Liver (tissue), 9 donors: Measurements from ENCODE around the gene AVL9. TPM values are rescaled to one million over a fixed set of nuclear protein-coding genes. Genes with fewer than 3 reads are reported as not detected.
"Not testable (repeated sequence)": the region's sequence is repeated elsewhere in the genome, so short reads cannot be mapped to it uniquely, and the experiment has no call there.

Experiments used
- DNase-seq: peaks from one replicate; pipeline ENCODE4 v3.0.0-alpha.2; 2017; ENCODE audit warnings: low spot score
- H3K27ac ChIP-seq, 2 donors: one replicate each; pipeline ENCODE4 v1.7.0; 2013; ENCODE audit warnings: inconsistent platforms in 2 of 2, low read length in 2 of 2, control low read depth in 1 of 2, low read depth in 1 of 2, mild to moderate bottlenecking in 1 of 2
- H3K27me3 ChIP-seq, 4 donors: one replicate each; pipeline versions ENCODE4 v1.6.1 to v1.7.0; 2013; ENCODE audit warnings: low read length in 3 of 4, inconsistent platforms in 1 of 4, mild to moderate bottlenecking in 1 of 4, moderate library complexity in 1 of 4; ENCODE audit not compliant: control insufficient read depth in 4 of 4, insufficient read depth in 4 of 4
- H3K36me3 ChIP-seq, 4 donors: one replicate each; pipeline versions ENCODE4 v1.6.1 to v1.7.0; 2013; ENCODE audit warnings: low read length in 3 of 4, mild to moderate bottlenecking in 3 of 4, low read depth in 1 of 4, moderate library complexity in 1 of 4; ENCODE audit not compliant: control insufficient read depth in 4 of 4, insufficient read depth in 3 of 4
- H3K4me1 ChIP-seq, 4 donors: one replicate each; pipeline versions ENCODE4 v1.6.1 to v1.7.0; 2013; ENCODE audit warnings: low read length in 3 of 4, mild to moderate bottlenecking in 3 of 4, moderate library complexity in 1 of 4; ENCODE audit not compliant: control insufficient read depth in 4 of 4, insufficient read depth in 4 of 4
- H3K4me3 ChIP-seq, 3 donors: one replicate each; pipeline versions ENCODE4 v1.6.1 to v1.7.0; 2013; ENCODE audit warnings: low read length in 3 of 3, control low read depth in 1 of 3, low read depth in 1 of 3, mild to moderate bottlenecking in 1 of 3
- H3K9ac ChIP-seq, 2 donors: one replicate each; pipeline ENCODE4 v1.7.0; 2013; ENCODE audit warnings: low read length in 2 of 2, mild to moderate bottlenecking in 2 of 2, moderate library complexity in 2 of 2, control low read depth in 1 of 2, low read depth in 1 of 2
- H3K9me3 ChIP-seq, 4 donors: one replicate each; pipeline versions ENCODE4 v1.6.1 to v1.7.0; 2013; ENCODE audit warnings: low read length in 3 of 4; ENCODE audit not compliant: control insufficient read depth in 4 of 4
- EGR1 ChIP-seq, 2 donors: IDR thresholded peaks; 2 replicates each; pipeline ENCODE4 v1.6.1; 2016 to 2018; ENCODE audit warnings: antibody characterized with exemption in 2 of 2, low read depth in 2 of 2
- FOXA1 ChIP-seq: IDR thresholded peaks from 2 replicates; pipeline ENCODE4 v1.6.1; 2016; ENCODE audit warnings: antibody characterized with exemption
- FOXA2 ChIP-seq: IDR thresholded peaks from 2 replicates; pipeline ENCODE4 v1.6.1; 2016; ENCODE audit warnings: antibody characterized with exemption
- HNF4A ChIP-seq, 2 donors: conservative IDR thresholded peaks; 2 replicates each; pipeline ENCODE4 v1.6.1; 2016; ENCODE audit warnings: antibody characterized with exemption in 2 of 2, mild to moderate bottlenecking in 2 of 2
- HNF4G ChIP-seq: IDR thresholded peaks from 2 replicates; pipeline ENCODE4 v1.6.1; 2016; ENCODE audit warnings: antibody characterized with exemption
- JUND ChIP-seq, 2 donors: IDR thresholded peaks; 2 replicates each; pipeline ENCODE4 v1.6.1; 2016; ENCODE audit warnings: antibody characterized with exemption in 2 of 2
- NR2F2 ChIP-seq: IDR thresholded peaks from 2 replicates; pipeline ENCODE4 v1.6.1; 2016; ENCODE audit warnings: antibody characterized with exemption
- RAD21 ChIP-seq, 2 donors: IDR thresholded peaks; 2 replicates each; pipeline ENCODE4 v1.6.1; 2016; ENCODE audit warnings: antibody characterized with exemption in 2 of 2, mild to moderate bottlenecking in 2 of 2
- RXRA ChIP-seq, 2 donors: IDR thresholded peaks; 2 replicates each; pipeline ENCODE4 v1.6.1; 2017 to 2018; ENCODE audit warnings: antibody characterized with exemption in 2 of 2, mild to moderate bottlenecking in 1 of 2
- SP1 ChIP-seq: IDR thresholded peaks from 2 replicates; pipeline ENCODE4 v1.6.1; 2018; ENCODE audit warnings: antibody characterized with exemption, mild to moderate bottlenecking
- YY1 ChIP-seq: IDR thresholded peaks from 2 replicates; pipeline ENCODE4 v1.6.1; 2016; ENCODE audit warnings: antibody characterized with exemption, mild to moderate bottlenecking
- WGBS: extraction: QIAGEN DNeasy Blood & Tissue Kit; methylation state at CpG from one replicate; pipeline ENCODE4 v1.1.7; 2013; 5-methylcytosine and 5-hydroxymethylcytosine counted together
- polyA plus RNA-seq, 2 donors: library from polyadenylated mRNA; stranded (reverse) in 1 of 2; unstranded in 1 of 2; fragments of 200-250 nt in 1 of 2; fragments of >200 nt in 1 of 2; fragmentation: Nextera tagmentation in 1 of 2; extraction: Ambion mirVana in 1 of 2; gene quantifications; one replicate each; pipeline versions ENCODE4 v1.2.1 to v1.2.3, GENCODE V29; 2013 to 2015
- total RNA-seq, 2 donors: library from RNA; depleted of rRNA; stranded (reverse); fragments of >200 nt; gene quantifications; one replicate each; pipeline ENCODE4 v1.2.3, GENCODE V29; 2014
- TF ChIP-seq, protein P1 (sequence below): IDR thresholded peaks from 2 replicates; pipeline ENCODE4 v1.6.1; 2016; ENCODE audit warnings: antibody characterized with exemption
- TF ChIP-seq, protein P2 (sequence below): fragments of 150-350 bp; IDR thresholded peaks from 2 replicates; pipeline ENCODE4 v1.5.1; 2017; ENCODE audit warnings: improper control_type of control experiment, low read depth, low read length; ENCODE audit not compliant: missing input control
- TF ChIP-seq, protein P3 (sequence below): IDR thresholded peaks from 2 replicates; pipeline ENCODE4 v1.6.1; 2016; ENCODE audit warnings: antibody characterized with exemption, mild to moderate bottlenecking
- TF ChIP-seq, protein P4 (sequence below): IDR thresholded peaks from 2 replicates; pipeline ENCODE4 v1.6.1; 2016; ENCODE audit warnings: antibody characterized with exemption
- donor health status: healthy.
- donor health status: healthy.
- donor health status: healthy.
- donor health status: healthy.
- donor health status: healthy.

Gene AVL9
- total and polyA plus RNA-seq, 4 donors: 5.5 to 18.5 (median 11.6) TPM

DNA sequence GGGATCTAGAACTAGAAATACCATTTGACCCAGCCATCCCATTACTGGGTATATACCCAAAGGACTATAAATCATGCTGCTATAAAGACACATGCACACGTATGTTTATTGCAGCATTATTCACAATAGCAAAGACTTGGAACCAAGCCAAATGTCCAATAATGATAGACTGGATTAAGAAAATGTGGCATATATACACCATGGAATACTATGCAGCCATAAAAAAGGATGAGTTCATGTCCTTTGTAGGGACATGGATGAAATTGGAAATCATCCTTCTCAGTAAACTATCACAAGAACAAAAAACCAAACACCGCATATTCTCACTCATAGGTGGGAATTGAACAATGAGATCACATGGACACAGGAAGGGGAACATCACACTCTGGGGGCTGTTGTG is 25.3 kb upstream of the AVL9 start:
- H3K27ac ChIP-seq, H3K4me1 ChIP-seq, H3K27me3 ChIP-seq, H3K36me3 ChIP-seq, H3K4me3 ChIP-seq, H3K9me3 ChIP-seq, H3K9ac ChIP-seq, DNase-seq: not testable (repeated sequence)
- WGBS: no CpG with 5 or more reads among the region's 2 CpGs

DNA sequence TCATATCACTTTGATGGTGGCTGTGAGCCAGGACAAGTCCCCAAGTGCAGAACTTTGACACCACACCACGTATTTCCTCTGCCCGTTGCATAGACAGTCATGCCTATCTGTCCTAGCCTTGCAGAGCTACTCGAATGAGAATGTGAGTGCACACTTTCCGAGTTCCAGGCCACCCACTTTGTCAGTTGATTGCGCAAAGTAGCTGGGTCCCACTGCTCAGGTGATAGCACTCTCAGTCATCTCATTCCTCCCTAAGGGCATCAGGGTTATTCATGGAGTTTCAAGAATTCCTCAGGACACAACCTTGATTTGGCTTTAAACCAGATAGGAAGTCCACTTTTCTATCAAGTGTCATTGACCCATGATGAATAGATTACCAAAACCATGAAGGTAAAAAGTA is 24.4 kb upstream of the AVL9 start:
- WGBS: 73% methylated on average over 5 of the region's 5 CpGs
- Histone ChIP-seq H3K9ac (no peak overlapping the region), H3K4me3 (no peak overlapping the region), H3K4me1 (no peaks in the 10 kb centered on the region), H3K27ac (no peak overlapping the region), H3K36me3 (no peaks in the 10 kb centered on the region), H3K27me3 (no peaks in the 10 kb centered on the region), H3K9me3 (no peaks in the 10 kb centered on the region)
- DNase-seq: no peak
- TF ChIP-seq RXRA (IDR thresholded peaks at IDR 0.05) (no peak), RAD21 (IDR thresholded peaks at IDR 0.05) (no peak), FOXA2 (no peak), HNF4G (no peak), JUND (IDR thresholded peaks at IDR 0.05) (no peak), FOXA1 (no peak), SP1 (no peak), YY1 (no peak)
- TF ChIP-seq, protein P1, sequence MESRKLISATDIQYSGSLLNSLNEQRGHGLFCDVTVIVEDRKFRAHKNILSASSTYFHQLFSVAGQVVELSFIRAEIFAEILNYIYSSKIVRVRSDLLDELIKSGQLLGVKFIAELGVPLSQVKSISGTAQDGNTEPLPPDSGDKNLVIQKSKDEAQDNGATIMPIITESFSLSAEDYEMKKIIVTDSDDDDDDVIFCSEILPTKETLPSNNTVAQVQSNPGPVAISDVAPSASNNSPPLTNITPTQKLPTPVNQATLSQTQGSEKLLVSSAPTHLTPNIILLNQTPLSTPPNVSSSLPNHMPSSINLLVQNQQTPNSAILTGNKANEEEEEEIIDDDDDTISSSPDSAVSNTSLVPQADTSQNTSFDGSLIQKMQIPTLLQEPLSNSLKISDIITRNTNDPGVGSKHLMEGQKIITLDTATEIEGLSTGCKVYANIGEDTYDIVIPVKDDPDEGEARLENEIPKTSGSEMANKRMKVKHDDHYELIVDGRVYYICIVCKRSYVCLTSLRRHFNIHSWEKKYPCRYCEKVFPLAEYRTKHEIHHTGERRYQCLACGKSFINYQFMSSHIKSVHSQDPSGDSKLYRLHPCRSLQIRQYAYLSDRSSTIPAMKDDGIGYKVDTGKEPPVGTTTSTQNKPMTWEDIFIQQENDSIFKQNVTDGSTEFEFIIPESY: no peak
- TF ChIP-seq, protein P2, sequence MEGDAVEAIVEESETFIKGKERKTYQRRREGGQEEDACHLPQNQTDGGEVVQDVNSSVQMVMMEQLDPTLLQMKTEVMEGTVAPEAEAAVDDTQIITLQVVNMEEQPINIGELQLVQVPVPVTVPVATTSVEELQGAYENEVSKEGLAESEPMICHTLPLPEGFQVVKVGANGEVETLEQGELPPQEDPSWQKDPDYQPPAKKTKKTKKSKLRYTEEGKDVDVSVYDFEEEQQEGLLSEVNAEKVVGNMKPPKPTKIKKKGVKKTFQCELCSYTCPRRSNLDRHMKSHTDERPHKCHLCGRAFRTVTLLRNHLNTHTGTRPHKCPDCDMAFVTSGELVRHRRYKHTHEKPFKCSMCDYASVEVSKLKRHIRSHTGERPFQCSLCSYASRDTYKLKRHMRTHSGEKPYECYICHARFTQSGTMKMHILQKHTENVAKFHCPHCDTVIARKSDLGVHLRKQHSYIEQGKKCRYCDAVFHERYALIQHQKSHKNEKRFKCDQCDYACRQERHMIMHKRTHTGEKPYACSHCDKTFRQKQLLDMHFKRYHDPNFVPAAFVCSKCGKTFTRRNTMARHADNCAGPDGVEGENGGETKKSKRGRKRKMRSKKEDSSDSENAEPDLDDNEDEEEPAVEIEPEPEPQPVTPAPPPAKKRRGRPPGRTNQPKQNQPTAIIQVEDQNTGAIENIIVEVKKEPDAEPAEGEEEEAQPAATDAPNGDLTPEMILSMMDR: no peak
- TF ChIP-seq, protein P3, sequence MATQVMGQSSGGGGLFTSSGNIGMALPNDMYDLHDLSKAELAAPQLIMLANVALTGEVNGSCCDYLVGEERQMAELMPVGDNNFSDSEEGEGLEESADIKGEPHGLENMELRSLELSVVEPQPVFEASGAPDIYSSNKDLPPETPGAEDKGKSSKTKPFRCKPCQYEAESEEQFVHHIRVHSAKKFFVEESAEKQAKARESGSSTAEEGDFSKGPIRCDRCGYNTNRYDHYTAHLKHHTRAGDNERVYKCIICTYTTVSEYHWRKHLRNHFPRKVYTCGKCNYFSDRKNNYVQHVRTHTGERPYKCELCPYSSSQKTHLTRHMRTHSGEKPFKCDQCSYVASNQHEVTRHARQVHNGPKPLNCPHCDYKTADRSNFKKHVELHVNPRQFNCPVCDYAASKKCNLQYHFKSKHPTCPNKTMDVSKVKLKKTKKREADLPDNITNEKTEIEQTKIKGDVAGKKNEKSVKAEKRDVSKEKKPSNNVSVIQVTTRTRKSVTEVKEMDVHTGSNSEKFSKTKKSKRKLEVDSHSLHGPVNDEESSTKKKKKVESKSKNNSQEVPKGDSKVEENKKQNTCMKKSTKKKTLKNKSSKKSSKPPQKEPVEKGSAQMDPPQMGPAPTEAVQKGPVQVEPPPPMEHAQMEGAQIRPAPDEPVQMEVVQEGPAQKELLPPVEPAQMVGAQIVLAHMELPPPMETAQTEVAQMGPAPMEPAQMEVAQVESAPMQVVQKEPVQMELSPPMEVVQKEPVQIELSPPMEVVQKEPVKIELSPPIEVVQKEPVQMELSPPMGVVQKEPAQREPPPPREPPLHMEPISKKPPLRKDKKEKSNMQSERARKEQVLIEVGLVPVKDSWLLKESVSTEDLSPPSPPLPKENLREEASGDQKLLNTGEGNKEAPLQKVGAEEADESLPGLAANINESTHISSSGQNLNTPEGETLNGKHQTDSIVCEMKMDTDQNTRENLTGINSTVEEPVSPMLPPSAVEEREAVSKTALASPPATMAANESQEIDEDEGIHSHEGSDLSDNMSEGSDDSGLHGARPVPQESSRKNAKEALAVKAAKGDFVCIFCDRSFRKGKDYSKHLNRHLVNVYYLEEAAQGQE: no peak

DNA sequence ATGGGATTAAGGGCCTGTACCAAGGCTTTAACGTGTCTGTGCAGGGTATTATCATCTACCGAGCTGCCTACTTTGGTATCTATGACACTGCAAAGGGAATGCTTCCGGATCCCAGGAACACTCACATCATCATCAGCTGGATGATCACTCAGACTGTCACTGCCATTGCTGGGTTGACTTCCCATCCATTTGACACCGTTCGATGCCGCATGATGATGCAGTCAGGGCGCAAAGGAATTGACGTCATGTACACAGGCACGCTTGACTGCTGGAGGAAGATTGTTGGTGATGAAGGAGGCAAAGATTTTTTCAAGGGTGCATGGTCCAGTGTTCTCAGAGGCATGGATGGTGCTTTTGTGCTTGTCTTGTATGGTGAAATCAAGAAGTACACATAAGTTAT is 23.3 kb upstream of the AVL9 start:
- H3K27me3 ChIP-seq: no peaks in the 10 kb centered on the region
- H3K4me1 ChIP-seq: no peaks in the 10 kb centered on the region
- no peak overlapping the region for H3K27ac ChIP-seq
- H3K36me3 ChIP-seq: no peaks in the 10 kb centered on the region
- no peak for DNase-seq
- H3K9me3 ChIP-seq: no peaks in the 10 kb centered on the region
- no peak for TF ChIP-seq HNF4A (conservative IDR thresholded peaks at IDR 0.05)
- TF ChIP-seq HNF4G: no peak
- TF ChIP-seq EGR1 (IDR thresholded peaks at IDR 0.05; ENCODE audit: low read depth in 2 of 2): no peak
- TF ChIP-seq, protein P4, sequence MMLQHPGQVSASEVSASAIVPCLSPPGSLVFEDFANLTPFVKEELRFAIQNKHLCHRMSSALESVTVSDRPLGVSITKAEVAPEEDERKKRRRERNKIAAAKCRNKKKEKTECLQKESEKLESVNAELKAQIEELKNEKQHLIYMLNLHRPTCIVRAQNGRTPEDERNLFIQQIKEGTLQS: no peak
- TF ChIP-seq NR2F2: no peak
- H3K4me3 ChIP-seq: no peak overlapping the region
- 84% methylated on average over 9 of the region's 9 CpGs for WGBS
- no peak overlapping the region for H3K9ac ChIP-seq
